GM21576 (cell line): ENCODE data around the gene TOR1AIP2.
"Not testable (repeated sequence)": the region's sequence is repeated elsewhere in the genome, so short reads cannot be mapped to it uniquely, and the experiment has no call there.

Experiments
- ATAC-seq: cut with Tn5 transposase; IDR thresholded peaks from one replicate; pipeline ENCODE4 v1.9.1; 2021; ENCODE audit warnings: mild to moderate bottlenecking, moderate library complexity; ENCODE audit not compliant: unreplicated experiment

The TOR1AIP2 gene

GRCh38 chr1:179876300-179876715 lies 1.3 kb downstream of the TOR1AIP2 start:
- no peak for ATAC-seq

GRCh38 chr1:179875596-179876299 lies 1.9 kb downstream of the TOR1AIP2 start:
- ATAC-seq: no peak

GRCh38 chr1:179873438-179873851 lies 4.2 kb downstream of the TOR1AIP2 start:
- ATAC-seq: no peak

- ATAC-seq: no peak
These were observed 5.0 kb downstream of the TOR1AIP2 start for GRCh38 chr1:179872558-179872957.

- ATAC-seq: no peak
These were observed 5.7 kb downstream of the TOR1AIP2 start for GRCh38 chr1:179871940-179872339.

GRCh38 chr1:179870870-179871269 lies 6.7 kb downstream of the TOR1AIP2 start:
- no peak for ATAC-seq

- ATAC-seq: peak; percentile 68
These were observed 9.9 kb downstream of the TOR1AIP2 start for GRCh38 chr1:179867493-179868330.

GRCh38 chr1:179866616-179867015 lies 11.0 kb downstream of the TOR1AIP2 start:
- ATAC-seq: no peak

- ATAC-seq: no peak
These were observed 12.2 kb downstream of the TOR1AIP2 start for GRCh38 chr1:179865377-179865776.

GRCh38 chr1:179860652-179861051 lies 17.0 kb downstream of the TOR1AIP2 start:
- ATAC-seq: no peak

- no peak for ATAC-seq
These were observed 20.6 kb downstream of the TOR1AIP2 start for GRCh38 chr1:179857009-179857408.

GRCh38 chr1:179856296-179856695 lies 21.3 kb downstream of the TOR1AIP2 start:
- ATAC-seq: no peak

GRCh38 chr1:179855831-179856230 lies 21.8 kb downstream of the TOR1AIP2 start:
- ATAC-seq: not testable (repeated sequence)

GRCh38 chr1:179853102-179853501 lies 24.5 kb downstream of the TOR1AIP2 start:
- no peak for ATAC-seq

GRCh38 chr1:179848233-179848632 lies 29.4 kb downstream of the TOR1AIP2 start:
- no peak for ATAC-seq

- no peak for ATAC-seq
These were observed 37.5 kb downstream of the TOR1AIP2 start for GRCh38 chr1:179840107-179840506.

GRCh38 chr1:179836686-179837445 lies 40.7 kb downstream of the TOR1AIP2 start:
- not testable (repeated sequence) for ATAC-seq

GRCh38 chr1:179831852-179832699 lies 45.5 kb downstream of the TOR1AIP2 start:
- no peak for ATAC-seq

- no peak for ATAC-seq
These were observed 46.4 kb downstream of the TOR1AIP2 start for GRCh38 chr1:179831225-179831624.

- ATAC-seq: no peak
These were observed 49.0 kb downstream of the TOR1AIP2 start for GRCh38 chr1:179828554-179829110.
